Activated CD8-positive, alpha-beta T cell treated with anti-CD3 and anti-CD28 coated beads, Interleukin-2, amount 10 ng/mL, durations not matched to agents 7 days and 5 days (primary cell): ENCODE results near the gene RAPGEF4. TPM values are rescaled to one million over a fixed set of nuclear protein-coding genes. Genes with fewer than 3 reads are reported as not detected.
"Not testable (repeated sequence)": the region's sequence is repeated elsewhere in the genome, so short reads cannot be mapped to it uniquely, and the experiment has no call there.

Experiments used
- ATAC-seq: fragments of 150-1000 bp; cut with Tn5 transposase; one replicate; pipeline ENCODE4 v1.10.0; 2021; ENCODE audit warnings: moderate library complexity
- CTCF ChIA-PET: fragments of 350-600 bp; sonication (Branson Sonifier 250); formaldehyde crosslinking; loops from one replicate; lab custom pipeline; 2021; ENCODE audit warnings: antibody characterized with exemption; lab: Charles Lee
- POLR2A ChIA-PET: fragments of 350-600 bp; sonication (Branson Sonifier 250); formaldehyde crosslinking; loops from one replicate; lab custom pipeline; 2021; ENCODE audit warnings: antibody characterized with exemption; lab: Charles Lee
- DNase-seq: peaks from one replicate; pipeline ENCODE4 v3.0.0-alpha.2; 2020
- H3K27ac Mint-ChIP-seq: one replicate; pipeline ENCODE4 v1.8.0; 2021; ENCODE audit warnings: mild to moderate bottlenecking, mixed read lengths
- H3K27me3 Mint-ChIP-seq: one replicate; pipeline ENCODE4 v1.8.0; 2021; ENCODE audit warnings: low read depth, mixed read lengths
- H3K36me3 Mint-ChIP-seq: one replicate; pipeline ENCODE4 v1.8.0; 2021; ENCODE audit warnings: low read depth, mixed read lengths
- H3K4me1 Mint-ChIP-seq: one replicate; pipeline ENCODE4 v1.8.0; 2021; ENCODE audit warnings: low read depth, mixed read lengths
- H3K4me3 Mint-ChIP-seq: one replicate; pipeline ENCODE4 v1.8.0; 2021; ENCODE audit warnings: mild to moderate bottlenecking, mixed read lengths
- H3K9me3 Mint-ChIP-seq: one replicate; pipeline ENCODE4 v1.8.0; 2022; ENCODE audit warnings: mixed read lengths; ENCODE audit not compliant: insufficient read depth
- total RNA-seq, 2 experiments: library from RNA; stranded (reverse); gene quantifications; one replicate each; pipeline ENCODE4 v1.2.3, GENCODE V29; 2021

The RAPGEF4 gene
- total RNA-seq, 2 experiments from 2014 or later, result 0.63 to 0.97 TPM

DNA sequence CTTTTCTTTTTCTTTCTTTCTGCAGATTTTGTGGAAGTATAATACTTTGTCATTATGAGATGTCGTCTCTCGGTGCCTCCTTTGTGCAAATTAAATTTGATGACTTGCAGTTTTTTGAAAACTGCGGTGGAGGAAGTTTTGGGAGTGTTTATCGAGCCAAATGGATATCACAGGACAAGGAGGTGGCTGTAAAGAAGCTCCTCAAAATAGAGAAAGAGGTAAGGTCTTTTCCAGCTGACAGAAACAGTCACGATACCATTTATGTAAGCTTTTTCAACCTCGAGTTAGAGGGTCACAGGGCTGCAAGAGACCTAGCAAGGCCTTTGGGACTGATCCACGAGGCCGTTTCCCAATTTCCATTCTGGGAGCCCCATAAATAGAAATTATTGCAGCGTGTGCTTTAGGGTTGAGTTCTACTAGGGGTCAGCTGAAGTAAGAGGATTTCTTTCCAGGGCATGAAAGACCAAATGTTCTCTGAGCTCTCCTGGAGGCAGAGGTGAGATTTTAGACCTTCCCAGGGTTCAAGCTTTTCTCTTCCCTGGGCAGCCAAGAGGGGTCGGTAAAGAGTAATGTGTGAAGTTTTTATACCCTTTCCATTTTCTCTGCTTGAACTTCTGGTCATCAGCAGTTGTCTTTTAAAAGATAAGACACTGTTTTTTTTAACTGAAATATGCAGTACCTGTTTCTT, 355.5 kb downstream of the RAPGEF4 start:
- no peak overlapping the region for H3K27ac Mint-ChIP-seq
- no peaks in the 10 kb centered on the region for H3K4me1 Mint-ChIP-seq
- H3K36me3 Mint-ChIP-seq, result peaks cover 10% of the 10 kb centered on the region
- ATAC-seq, result no peak
- no peak for DNase-seq
- no peaks in the 10 kb centered on the region for H3K9me3 Mint-ChIP-seq
- ChIA-PET POLR2A (interaction anchor here (0.6 kb wide), 1 partner anchor 11 kb away, joined by 3 read pairs; no protein-coding TSS in a partner anchor), CTCF (interaction anchor here (0.9 to 2.9 kb wide), 6 partner anchors 8 to 123 kb away, joined by 3 to 22 read pairs (median 5); no protein-coding TSS in a partner anchor)
- H3K4me3 Mint-ChIP-seq, result no peak overlapping the region
- H3K27me3 Mint-ChIP-seq, result peaks cover 9% of the 10 kb centered on the region

DNA sequence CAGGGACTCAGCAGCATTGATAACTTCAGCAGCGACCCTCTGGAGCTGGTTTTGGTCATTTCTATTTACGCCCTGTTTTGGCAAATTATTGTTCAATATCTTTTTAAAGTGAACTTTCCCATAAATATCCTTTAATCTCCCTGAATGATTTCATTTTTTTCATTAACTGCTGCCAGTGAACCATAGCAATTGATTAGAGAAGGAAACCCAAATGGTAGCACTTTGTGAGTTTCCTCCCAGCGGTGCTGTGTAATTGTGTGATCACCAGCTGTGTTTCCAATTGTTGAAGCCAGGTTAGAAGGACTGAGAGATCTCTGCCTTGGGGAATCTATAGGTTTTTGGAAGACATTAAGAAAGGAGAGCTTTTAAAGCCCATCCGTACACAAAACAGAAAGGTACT, 356.3 kb downstream of the RAPGEF4 start:
- Mint-ChIP-seq H3K9me3 (no peaks in the 10 kb centered on the region), H3K4me1 (no peaks in the 10 kb centered on the region), H3K36me3 (peaks cover 12% of the 10 kb centered on the region), H3K27ac (no peak overlapping the region), H3K27me3 (peaks cover 9% of the 10 kb centered on the region), H3K4me3 (no peak overlapping the region)
- ATAC-seq (no peak), DNase-seq (no peak)
- CTCF ChIA-PET, result interaction anchor here (1.1 to 2.9 kb wide), 4 partner anchors 13 to 122 kb away, joined by 4 to 22 read pairs (median 8); no protein-coding TSS in a partner anchor
- POLR2A ChIA-PET, result no interaction called here

DNA sequence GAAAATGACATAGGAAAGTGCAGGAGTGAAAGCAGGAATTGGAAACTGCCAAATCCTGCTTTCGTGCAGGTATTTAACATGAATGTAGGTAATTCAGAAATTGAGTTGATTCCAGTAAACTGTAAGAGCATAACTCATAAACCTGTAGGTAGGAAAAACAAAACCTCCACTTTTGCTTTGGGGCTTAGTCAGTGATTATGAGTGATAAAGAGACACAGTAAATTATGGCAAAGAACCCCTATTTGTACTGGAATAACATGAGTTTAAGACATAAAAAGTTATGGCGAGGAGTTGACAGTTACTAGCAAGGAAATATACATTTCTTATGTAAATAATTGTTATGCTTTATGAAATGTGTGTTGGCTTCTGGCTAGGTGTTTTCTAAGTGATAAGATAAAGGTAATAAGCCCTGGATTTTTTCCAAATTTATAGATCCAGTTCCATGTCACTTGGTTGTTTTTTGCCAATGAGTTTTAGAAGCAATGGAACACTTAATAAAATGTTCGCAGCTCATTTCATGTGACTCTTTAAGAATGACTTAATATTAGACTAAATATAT, 357.3 kb downstream of the RAPGEF4 start:
- Mint-ChIP-seq H3K27ac (no peak overlapping the region), H3K27me3 (peaks cover 3% of the 10 kb centered on the region), H3K36me3 (peaks cover 13% of the 10 kb centered on the region), H3K4me1 (no peaks in the 10 kb centered on the region), H3K4me3 (no peak overlapping the region), H3K9me3 (no peaks in the 10 kb centered on the region)
- CTCF ChIA-PET, result interaction anchor here (2.9 kb wide), 1 partner anchor 117 kb away, joined by 22 read pairs; no protein-coding TSS in a partner anchor
- POLR2A ChIA-PET, result no interaction called here
- DNase-seq (no peak), ATAC-seq (no peak)

DNA sequence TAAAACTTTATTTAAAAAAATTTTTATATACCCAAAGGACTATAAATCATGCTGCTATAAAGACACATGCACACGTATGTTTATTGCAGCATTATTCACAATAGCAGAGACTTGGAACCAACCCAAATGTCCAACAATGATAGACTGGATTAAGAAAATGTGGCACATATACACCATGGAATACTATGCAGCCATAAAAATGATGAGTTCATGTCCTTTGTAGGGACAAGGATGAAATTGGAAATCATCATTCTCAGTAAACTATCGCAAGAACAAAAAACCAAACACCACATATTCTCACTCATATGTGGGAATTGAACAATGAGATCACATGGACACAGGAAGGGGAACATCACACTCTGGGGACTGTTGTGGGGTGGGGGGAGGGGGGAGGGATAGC, 358.0 kb downstream of the RAPGEF4 start:
- H3K27ac Mint-ChIP-seq, H3K4me1 Mint-ChIP-seq, DNase-seq, H3K4me3 Mint-ChIP-seq, CTCF ChIA-PET, H3K9me3 Mint-ChIP-seq, ATAC-seq, H3K27me3 Mint-ChIP-seq, POLR2A ChIA-PET: not testable (repeated sequence)
- peaks cover 13% of the 10 kb centered on the region for H3K36me3 Mint-ChIP-seq

DNA sequence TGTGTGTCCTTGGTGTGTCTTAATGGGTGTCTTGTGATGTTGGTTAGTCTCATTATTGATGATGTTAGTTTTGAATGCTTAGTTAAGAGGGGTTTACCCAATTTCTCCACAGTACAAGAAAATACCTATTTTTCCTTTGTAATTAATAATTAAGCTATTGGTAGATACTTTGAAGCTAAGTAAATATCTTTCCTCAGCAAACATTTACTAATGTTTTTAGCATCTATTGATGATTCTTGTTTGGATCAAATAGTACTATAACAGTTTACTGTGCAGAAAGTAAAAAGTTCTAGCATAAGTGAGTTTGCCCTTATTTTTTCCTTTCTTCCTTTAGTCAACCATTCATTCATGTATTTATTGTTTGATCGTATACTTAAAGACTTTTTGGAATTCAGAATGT, 359.1 kb downstream of the RAPGEF4 start:
- no peaks in the 10 kb centered on the region for H3K27me3 Mint-ChIP-seq
- H3K9me3 Mint-ChIP-seq, result no peaks in the 10 kb centered on the region
- no peak for DNase-seq
- H3K4me3 Mint-ChIP-seq, result no peak overlapping the region
- peaks cover 11% of the 10 kb centered on the region for H3K36me3 Mint-ChIP-seq
- ATAC-seq, result no peak
- no peaks in the 10 kb centered on the region for H3K4me1 Mint-ChIP-seq
- H3K27ac Mint-ChIP-seq, result no peak overlapping the region
- ChIA-PET POLR2A (no interaction called here), CTCF (no interaction called here)

DNA sequence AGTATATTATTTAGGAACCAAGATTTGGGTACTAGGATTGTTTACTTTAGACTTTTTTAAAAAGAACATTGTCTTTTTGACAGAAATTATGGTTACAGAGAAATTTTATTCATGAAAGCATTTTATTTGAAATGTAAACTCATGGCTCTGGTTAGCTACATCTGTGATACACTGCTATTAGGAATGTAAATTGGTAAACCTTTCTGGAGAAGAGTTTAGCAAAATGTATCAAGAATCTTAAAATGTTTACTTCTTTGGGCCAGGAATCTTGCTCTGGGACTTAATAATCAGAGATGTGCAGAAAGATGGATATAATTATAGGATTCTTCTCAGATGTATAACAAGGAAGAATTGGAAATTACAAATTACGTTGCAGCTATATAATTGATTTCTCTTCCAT, 359.7 kb downstream of the RAPGEF4 start:
- no peaks in the 10 kb centered on the region for H3K27me3 Mint-ChIP-seq
- ChIA-PET POLR2A (no interaction called here), CTCF (no interaction called here)
- ATAC-seq (no peak), DNase-seq (no peak)
- no peak overlapping the region for H3K27ac Mint-ChIP-seq
- H3K4me3 Mint-ChIP-seq, result no peak overlapping the region
- H3K9me3 Mint-ChIP-seq, result no peaks in the 10 kb centered on the region
- peaks cover 11% of the 10 kb centered on the region for H3K36me3 Mint-ChIP-seq
- no peaks in the 10 kb centered on the region for H3K4me1 Mint-ChIP-seq

DNA sequence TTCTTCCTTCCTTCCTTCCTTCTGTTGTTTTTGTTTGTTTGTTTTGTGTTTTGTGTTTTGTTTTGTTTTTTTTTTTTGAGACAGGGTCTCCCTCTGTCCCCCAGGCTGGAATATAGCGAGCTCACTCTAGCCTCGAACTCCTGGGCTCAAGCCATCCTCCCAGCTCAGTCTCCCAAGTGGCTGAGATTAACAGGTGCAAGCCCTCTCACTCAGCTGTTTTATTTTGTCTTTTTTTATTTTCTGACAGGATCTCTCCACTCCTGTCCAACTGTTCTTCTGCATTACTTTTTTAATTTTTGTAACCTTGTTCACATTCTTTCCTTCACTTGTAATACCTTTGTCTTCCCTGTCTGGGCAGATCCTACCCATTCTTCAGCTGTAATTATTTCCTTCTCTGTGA, 363.6 kb downstream of the RAPGEF4 start:
- Mint-ChIP-seq H3K9me3 (no peaks in the 10 kb centered on the region), H3K4me1 (no peaks in the 10 kb centered on the region), H3K27me3 (no peaks in the 10 kb centered on the region), H3K27ac (no peak overlapping the region), H3K36me3 (peaks cover 10% of the 10 kb centered on the region), H3K4me3 (no peak overlapping the region)
- ChIA-PET POLR2A (interaction anchor here (0.7 kb wide), 1 partner anchor 23 kb away, joined by 3 read pairs; no protein-coding TSS in a partner anchor), CTCF (interaction anchor here (1.3 kb wide), 1 partner anchor 8 kb away, joined by 4 read pairs; no protein-coding TSS in a partner anchor)
- no peak for DNase-seq
- no peak for ATAC-seq

DNA sequence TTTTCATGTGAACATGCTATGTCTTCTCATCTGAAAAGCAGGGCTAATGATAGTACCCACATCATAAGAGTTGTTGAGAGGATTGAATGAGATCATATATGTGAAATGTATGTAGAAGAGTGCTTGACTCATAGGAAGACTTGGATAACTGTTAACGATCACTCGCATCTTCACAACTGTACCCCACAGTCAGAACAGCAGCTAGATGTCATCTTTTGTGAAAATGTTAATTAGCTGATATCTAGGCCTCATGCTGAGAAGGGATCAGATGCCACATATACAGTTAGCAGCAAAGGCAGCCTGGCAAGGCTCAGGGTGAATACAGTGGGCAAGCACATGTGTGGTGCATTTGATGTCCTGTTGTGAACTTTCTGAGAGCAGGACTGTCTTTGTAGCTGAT, 364.2 kb downstream of the RAPGEF4 start:
- no peaks in the 10 kb centered on the region for H3K27me3 Mint-ChIP-seq
- no peak overlapping the region for H3K27ac Mint-ChIP-seq
- peaks cover 7% of the 10 kb centered on the region for H3K36me3 Mint-ChIP-seq
- POLR2A ChIA-PET, result no interaction called here
- DNase-seq (no peak), ATAC-seq (no peak)
- no peaks in the 10 kb centered on the region for H3K9me3 Mint-ChIP-seq
- CTCF ChIA-PET, result interaction anchor here (1.3 kb wide), 1 partner anchor 9 kb away, joined by 4 read pairs; no protein-coding TSS in a partner anchor
- no peak overlapping the region for H3K4me3 Mint-ChIP-seq
- H3K4me1 Mint-ChIP-seq, result no peaks in the 10 kb centered on the region

DNA sequence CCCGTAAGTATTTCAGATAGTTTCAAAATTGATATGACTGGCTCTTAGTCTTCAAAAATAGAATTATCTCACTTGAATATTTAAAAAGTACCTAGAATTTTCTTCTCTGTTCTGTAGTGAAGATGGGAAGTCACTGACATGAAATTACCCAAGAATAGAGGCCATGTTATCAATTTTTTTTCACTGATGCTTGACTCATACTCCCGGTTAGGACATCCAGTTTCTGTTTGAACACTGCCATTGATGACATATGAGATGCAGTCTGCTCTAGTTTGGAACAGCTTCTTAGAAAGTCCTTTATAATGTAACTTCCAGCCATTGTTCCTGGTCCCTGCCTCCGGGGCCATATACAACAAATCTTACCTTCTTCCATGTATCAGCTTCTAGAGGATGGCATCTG, 366.0 kb downstream of the RAPGEF4 start:
- DNase-seq (no peak), ATAC-seq (no peak)
- POLR2A ChIA-PET, result interaction anchor here (0.8 kb wide), 1 partner anchor 11 kb away, joined by 3 read pairs; no protein-coding TSS in a partner anchor
- no peaks in the 10 kb centered on the region for H3K27me3 Mint-ChIP-seq
- no peak overlapping the region for H3K27ac Mint-ChIP-seq
- H3K4me3 Mint-ChIP-seq, result no peak overlapping the region
- H3K9me3 Mint-ChIP-seq, result no peaks in the 10 kb centered on the region
- no peaks in the 10 kb centered on the region for H3K4me1 Mint-ChIP-seq
- CTCF ChIA-PET, result interaction anchor here (1.9 kb wide), 1 partner anchor 109 kb away, joined by 6 read pairs; no protein-coding TSS in a partner anchor
- peaks cover 7% of the 10 kb centered on the region for H3K36me3 Mint-ChIP-seq

Other genes starting within 250 kb of the RAPGEF4 start
- 10 to 100 TPM; 46.1 to 47.2 TPM for gene PDK1, start 179.8 kb upstream of the RAPGEF4 start, total RNA-seq